D721Med (cell line): ENCODE measurements around the gene DMRT1.

Source experiments
- DNase-seq: peaks from one replicate; pipeline ENCODE4 v3.0.0; 2011; ENCODE audit warnings: low spot score; ENCODE audit not compliant: insufficient read length
- FAIRE-seq: peaks from 2 replicates; lab custom pipeline; 2011; peaks lifted over from hg19 to GRCh38; lab: Jason Lieb, UNC
- CTCF ChIP-seq: IDR thresholded peaks from 2 replicates; pipeline ENCODE4 v1.5.1; 2012; ENCODE audit warnings: mild to moderate bottlenecking, control low read depth; ENCODE audit not compliant: insufficient read depth; ENCODE audit errors: missing control alignments

Gene DMRT1

GRCh38 chr9:974996-975739 is 133.7 kb downstream of the DMRT1 start:
- no peak for TF ChIP-seq CTCF
- FAIRE-seq = no peak
- DNase-seq = no peak

- FAIRE-seq (no peak), DNase-seq (no peak)
- no peak for TF ChIP-seq CTCF
Measured at GRCh38 chr9:975740-976257, 134.3 kb downstream of the DMRT1 start.

- no peak for TF ChIP-seq CTCF
- peak; percentile 72 for DNase-seq
- FAIRE-seq = no peak
Measured at GRCh38 chr9:976258-976942, 134.9 kb downstream of the DMRT1 start, which contains the start of gene DMRT3. DMRT3 (plus strand) TSS chr9:976655; CDS start chr9:977002, 347 bp downstream.

GRCh38 chr9:976943-977837 is 135.7 kb downstream of the DMRT1 start:
- no peak for TF ChIP-seq CTCF
- no peak for FAIRE-seq
- DNase-seq = no peak

- FAIRE-seq = no peak
- no peak for DNase-seq
- no peak for TF ChIP-seq CTCF
Measured at GRCh38 chr9:977838-978830, 136.6 kb downstream of the DMRT1 start.

- FAIRE-seq = no peak
- TF ChIP-seq CTCF = no peak
Measured at GRCh38 chr9:979983-980382, 138.5 kb downstream of the DMRT1 start.

More at GRCh38 chr9:979983-980382, 138.5 kb downstream of the DMRT1 start:
- DNase-seq = no peak
